ENCODE measurements around the gene CHRNA4. TPM values are rescaled to one million over a fixed set of nuclear protein-coding genes. Genes with fewer than 3 reads are reported as not detected.
"Not testable (repeated sequence)": the region's sequence is repeated elsewhere in the genome, so short reads cannot be mapped to it uniquely, and the experiment has no call there.

Gene CHRNA4
- total RNA-seq, 2 donors from 2014 or later: not detected

DNA sequence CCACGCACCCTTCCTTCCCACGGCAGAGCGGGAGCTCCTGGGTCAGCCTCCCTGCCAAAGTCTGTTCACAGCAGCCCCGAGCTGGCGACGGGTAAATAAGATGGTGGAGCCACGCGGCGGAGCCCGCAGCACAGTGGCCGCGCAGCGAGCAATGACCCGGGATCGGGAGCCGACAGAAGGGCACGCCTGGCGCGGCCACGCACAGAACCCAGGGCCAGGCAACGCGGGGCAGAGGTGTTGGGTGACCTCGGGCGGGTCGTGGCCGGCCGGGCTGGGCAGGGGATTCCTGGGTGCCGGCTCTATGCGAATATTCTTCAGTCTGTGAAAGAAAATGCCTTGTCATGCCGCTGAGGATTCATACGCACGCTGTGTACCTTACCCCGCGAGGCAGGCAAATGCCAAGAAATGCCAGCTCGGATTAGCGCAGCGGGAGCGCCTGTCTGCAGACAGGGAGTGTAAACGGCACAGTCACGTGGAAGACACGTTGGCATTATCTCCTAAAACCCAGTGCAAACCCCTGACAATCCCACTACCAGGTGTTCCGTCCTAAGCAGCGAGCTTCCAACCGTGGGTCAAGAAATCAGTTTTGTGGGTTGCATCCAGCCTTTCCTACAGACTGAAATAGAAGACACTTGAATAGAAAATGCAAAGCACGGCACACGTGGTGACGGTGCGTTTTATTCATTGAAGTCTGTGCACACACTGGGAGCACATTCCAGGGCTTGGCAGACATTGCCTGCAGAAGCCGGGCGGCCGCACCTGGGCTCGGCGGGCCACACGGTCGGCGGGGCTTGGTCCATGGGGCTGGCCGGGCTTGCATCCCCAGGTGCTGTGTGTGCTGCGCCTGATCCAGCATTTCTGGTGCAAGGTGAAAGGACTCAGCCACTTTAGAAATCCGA, 18.3 kb downstream of the CHRNA4 start:
- ATAC-seq (ENCODE audit: insufficient number of reproducible peaks, low FRiP score, low read depth): no peak
- H3K36me3 ChIP-seq: no peaks in the 10 kb centered on the region
- H3K27me3 ChIP-seq (replicated peaks; ENCODE audit: insufficient read depth): no peaks in the 10 kb centered on the region

DNA sequence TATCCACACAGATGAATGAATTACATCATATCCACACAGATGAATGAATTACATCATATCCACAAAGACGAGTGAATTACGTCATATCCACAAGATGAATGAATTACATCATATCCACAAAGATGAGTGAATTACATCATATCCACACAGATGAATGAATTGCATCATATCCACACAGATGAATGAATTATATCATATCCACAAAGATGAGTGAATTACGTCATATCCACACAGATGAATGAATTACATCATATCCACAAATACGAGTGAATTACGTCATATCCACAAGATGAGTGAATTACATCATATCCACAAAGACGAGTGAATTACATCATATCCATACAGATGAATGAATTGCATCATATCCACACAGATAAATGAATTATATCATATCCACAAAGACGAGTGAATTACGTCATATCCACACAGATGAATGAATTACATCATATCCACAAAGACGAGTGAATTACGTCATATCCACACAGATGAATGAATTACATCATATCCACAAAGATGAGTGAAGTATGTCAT, 20.9 kb downstream of the CHRNA4 start:
- not testable (repeated sequence) for H3K27me3 ChIP-seq (replicated peaks; ENCODE audit: insufficient read depth); H3K9me3 ChIP-seq; H3K4me3 ChIP-seq; H3K36me3 ChIP-seq; H3K4me1 ChIP-seq (ENCODE audit: control insufficient read depth in 1 of 2, low read depth in 2 of 2); DNase-seq (ENCODE audit: low spot score); ATAC-seq (ENCODE audit: insufficient number of reproducible peaks, low FRiP score, low read depth); H3K27ac ChIP-seq

More for the DNA sequence above, 18.3 kb downstream of the CHRNA4 start:
- Histone ChIP-seq H3K27ac (no peak overlapping the region), H3K9me3 (no peaks in the 10 kb centered on the region), H3K4me3 (no peak overlapping the region), H3K4me1 (ENCODE audit: control insufficient read depth in 1 of 2, low read depth in 2 of 2) (no peaks in the 10 kb centered on the region)
- TF ChIP-seq, protein P1, sequence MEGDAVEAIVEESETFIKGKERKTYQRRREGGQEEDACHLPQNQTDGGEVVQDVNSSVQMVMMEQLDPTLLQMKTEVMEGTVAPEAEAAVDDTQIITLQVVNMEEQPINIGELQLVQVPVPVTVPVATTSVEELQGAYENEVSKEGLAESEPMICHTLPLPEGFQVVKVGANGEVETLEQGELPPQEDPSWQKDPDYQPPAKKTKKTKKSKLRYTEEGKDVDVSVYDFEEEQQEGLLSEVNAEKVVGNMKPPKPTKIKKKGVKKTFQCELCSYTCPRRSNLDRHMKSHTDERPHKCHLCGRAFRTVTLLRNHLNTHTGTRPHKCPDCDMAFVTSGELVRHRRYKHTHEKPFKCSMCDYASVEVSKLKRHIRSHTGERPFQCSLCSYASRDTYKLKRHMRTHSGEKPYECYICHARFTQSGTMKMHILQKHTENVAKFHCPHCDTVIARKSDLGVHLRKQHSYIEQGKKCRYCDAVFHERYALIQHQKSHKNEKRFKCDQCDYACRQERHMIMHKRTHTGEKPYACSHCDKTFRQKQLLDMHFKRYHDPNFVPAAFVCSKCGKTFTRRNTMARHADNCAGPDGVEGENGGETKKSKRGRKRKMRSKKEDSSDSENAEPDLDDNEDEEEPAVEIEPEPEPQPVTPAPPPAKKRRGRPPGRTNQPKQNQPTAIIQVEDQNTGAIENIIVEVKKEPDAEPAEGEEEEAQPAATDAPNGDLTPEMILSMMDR (IDR thresholded peaks at IDR 0.05): no peak
- DNase-seq (ENCODE audit: low spot score): no peak

DNA sequence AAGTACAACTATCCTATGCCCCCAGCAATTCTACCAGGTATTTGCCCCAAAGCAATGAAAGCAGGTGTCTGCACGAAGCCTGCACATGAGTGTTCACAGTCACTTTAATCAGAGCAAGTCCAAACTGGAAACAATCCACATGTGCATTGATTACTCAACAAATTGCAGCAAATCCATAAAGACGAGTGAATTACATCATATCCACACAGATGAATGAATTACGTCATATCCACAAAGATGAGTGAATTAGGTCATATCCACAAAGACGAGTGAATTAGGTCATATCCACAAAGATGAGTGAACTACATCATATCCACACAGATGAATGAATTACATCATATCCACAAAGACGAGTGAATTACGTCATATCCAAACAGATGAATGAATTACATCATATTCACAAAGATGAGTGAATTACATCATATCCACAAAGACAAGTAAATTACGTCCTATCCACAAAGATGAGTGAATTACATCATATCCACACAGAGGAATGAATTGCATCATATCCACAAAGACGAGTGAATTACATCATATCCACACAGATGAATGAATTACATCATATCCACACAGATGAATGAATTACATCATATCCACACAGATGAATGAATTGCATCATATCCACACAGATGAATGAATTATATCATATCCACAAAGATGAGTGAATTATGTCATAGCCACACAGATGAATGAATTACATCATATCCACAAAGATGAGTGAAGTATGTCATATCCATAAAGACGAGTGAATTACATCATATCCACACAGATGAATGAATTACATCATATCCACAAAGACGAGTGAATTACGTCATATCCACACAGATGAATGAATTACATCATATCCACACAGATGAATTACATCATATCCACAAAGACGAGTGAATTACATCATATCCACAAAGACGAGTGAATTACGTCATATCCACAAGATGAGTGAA, 21.7 kb downstream of the CHRNA4 start:
- H3K27ac ChIP-seq; ATAC-seq (ENCODE audit: insufficient number of reproducible peaks, low FRiP score, low read depth); H3K4me1 ChIP-seq (ENCODE audit: control insufficient read depth in 1 of 2, low read depth in 2 of 2); H3K9me3 ChIP-seq; H3K4me3 ChIP-seq; DNase-seq (ENCODE audit: low spot score); H3K27me3 ChIP-seq (replicated peaks; ENCODE audit: insufficient read depth); H3K36me3 ChIP-seq: not testable (repeated sequence)

DNA sequence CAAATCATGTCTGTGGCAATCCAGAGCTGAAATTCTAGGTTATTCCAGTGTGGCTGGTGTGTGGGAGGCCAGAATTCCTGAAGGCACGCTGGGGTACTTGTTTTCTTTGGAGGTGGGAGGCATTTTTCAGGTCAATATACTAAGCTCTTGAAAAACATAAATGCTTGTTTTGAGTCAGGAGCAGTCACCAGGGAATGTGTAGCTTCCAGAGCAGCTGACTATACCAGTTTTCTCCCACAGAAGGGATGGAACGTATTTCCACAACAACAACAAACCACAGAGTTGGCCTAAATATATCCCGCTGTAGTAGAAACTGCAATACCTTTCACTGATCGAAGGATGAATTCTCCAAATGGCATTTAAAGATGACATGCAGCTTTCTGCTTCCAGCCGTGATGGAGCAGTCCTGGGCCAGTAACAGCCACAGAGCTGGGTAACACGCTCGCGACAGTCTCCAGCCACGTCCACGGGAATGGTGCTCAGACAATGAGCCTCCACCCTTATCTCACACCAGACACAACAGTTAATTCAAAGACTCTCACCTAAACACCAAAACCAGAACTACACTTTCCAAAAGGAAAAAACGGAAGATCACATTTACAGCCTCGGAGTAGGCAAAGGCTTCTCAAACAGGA, 23.2 kb downstream of the CHRNA4 start:
- TF ChIP-seq, protein P1 (IDR thresholded peaks at IDR 0.05): no peak
- Histone ChIP-seq H3K4me3 (no peak overlapping the region), H3K27me3 (replicated peaks; ENCODE audit: insufficient read depth) (no peaks in the 10 kb centered on the region), H3K36me3 (no peaks in the 10 kb centered on the region), H3K27ac (no peak overlapping the region), H3K4me1 (ENCODE audit: control insufficient read depth in 1 of 2, low read depth in 2 of 2) (no peaks in the 10 kb centered on the region), H3K9me3 (no peaks in the 10 kb centered on the region)
- DNase-seq (ENCODE audit: low spot score): no peak
- no peak for ATAC-seq (ENCODE audit: insufficient number of reproducible peaks, low FRiP score, low read depth)

DNA sequence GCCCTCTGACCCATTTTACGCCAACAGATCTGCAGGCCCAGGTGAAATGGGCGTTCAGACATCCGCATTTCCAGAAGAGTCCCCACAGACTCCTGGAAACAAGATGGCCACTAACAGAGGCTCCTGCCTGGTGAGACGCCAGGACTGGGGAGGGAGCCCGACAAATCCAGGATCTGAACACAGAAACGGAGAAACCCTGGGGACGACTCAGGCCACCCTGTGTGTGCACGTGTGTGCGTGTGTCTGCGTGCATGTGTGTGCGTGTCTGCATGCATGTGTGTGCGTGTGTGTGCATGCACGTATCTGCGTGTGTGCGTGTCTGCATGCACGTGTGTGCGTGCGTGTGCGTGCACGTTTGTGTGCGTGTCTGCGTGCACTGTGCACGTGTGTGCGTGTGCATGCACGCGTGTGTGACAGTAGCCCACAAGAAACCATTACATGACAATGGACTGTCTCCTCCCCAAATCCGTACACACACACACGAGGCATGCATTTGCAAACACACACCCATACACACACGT, 24.9 kb downstream of the CHRNA4 start:
- DNase-seq (ENCODE audit: low spot score) (no peak), ATAC-seq (ENCODE audit: insufficient number of reproducible peaks, low FRiP score, low read depth) (no peak)
- H3K4me1 ChIP-seq (ENCODE audit: control insufficient read depth in 1 of 2, low read depth in 2 of 2): no peaks in the 10 kb centered on the region
- TF ChIP-seq, protein P1 (IDR thresholded peaks at IDR 0.05): no peak
- no peaks in the 10 kb centered on the region for H3K27me3 ChIP-seq (replicated peaks; ENCODE audit: insufficient read depth)
- H3K36me3 ChIP-seq: no peaks in the 10 kb centered on the region
- no peak overlapping the region for H3K4me3 ChIP-seq
- H3K9me3 ChIP-seq: no peaks in the 10 kb centered on the region
- no peak overlapping the region for H3K27ac ChIP-seq
